PFSK-1 (cell line): ENCODE measurements around the gene AP5Z1.

ENCODE experiments used
- FOXP2 ChIP-seq: optimal IDR thresholded peaks from 2 replicates; pipeline ENCODE3; 2011; ENCODE audit warnings: borderline replicate concordance, control low read depth, inconsistent platforms; ENCODE audit not compliant: insufficient read depth; ENCODE audit errors: extremely low read length, extremely low read depth
- POLR2AphosphoS5 ChIP-seq: IDR thresholded peaks from 2 replicates; pipeline ENCODE4 v1.6.1; 2012; ENCODE audit warnings: low read depth, mild to moderate bottlenecking, control low read depth, low read length, moderate library complexity
- SIN3A ChIP-seq: IDR thresholded peaks from 2 replicates; pipeline ENCODE4 v1.6.1; 2012; ENCODE audit warnings: mild to moderate bottlenecking, low read length, moderate library complexity, borderline replicate concordance; ENCODE audit not compliant: insufficient read depth
- TAF1 ChIP-seq: IDR thresholded peaks from 2 replicates; pipeline ENCODE4 v1.6.1; 2012; ENCODE audit warnings: low read length, control low read depth, borderline replicate concordance; ENCODE audit not compliant: insufficient read depth
- TF ChIP-seq, protein P1 (sequence below), 2 experiments: IDR thresholded peaks; 2 replicates each; pipeline versions ENCODE4 v1.6.1 to v1.8.0; 2011 to 2012; ENCODE audit warnings: low read depth in 2 of 2, low read length in 2 of 2, control low read depth in 1 of 2, inconsistent platforms in 1 of 2, mild to moderate bottlenecking in 1 of 2, moderate library complexity in 1 of 2; ENCODE audit not compliant: insufficient read depth in 1 of 2

The AP5Z1 gene

DNA sequence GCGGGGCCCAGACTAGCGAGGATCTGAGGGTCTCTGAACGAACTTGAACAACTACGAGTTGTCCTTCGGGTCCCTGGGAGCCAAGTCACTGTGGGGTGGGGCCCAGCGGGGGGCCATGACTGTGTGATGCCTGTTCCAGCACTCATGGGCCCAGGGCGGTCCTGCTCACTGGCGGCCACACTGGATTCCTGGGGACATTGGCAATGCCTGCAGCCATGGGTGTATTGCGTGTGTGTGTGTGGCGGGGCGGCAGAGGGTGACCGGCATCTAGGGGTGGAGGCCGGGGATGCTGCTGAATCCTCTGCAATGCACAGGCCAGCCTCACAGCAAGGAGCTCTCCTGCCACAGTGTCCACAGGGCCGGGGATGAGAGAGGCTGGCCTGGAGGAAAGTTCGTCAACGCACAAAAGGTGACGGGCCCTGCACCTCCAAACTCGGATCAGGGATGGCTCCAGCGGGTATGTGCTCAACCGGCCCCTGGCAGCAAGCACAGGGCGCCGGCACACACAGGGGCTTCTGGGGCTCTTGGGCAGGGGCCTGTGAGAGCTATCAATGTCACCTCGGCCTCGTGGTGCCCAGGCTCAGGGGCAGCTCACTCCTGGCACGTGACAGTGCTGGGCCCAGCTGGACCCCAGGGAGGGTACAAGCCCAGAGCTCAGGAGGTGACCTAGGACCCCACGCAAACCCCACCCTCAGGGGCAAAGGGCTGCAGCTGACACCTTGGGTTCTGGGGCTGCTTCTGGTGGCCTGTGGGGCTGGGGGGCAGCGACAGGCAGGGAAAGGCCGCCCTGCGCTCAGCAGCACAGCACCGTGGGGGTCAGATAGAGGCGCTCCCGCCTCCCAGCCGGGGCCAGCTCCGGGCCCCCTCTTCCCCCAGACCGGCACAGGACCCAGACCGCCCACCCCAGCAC is 58.5 kb downstream of the AP5Z1 start:
- no peak for TF ChIP-seq SIN3A
- TF ChIP-seq POLR2AphosphoS5: no peak
- TF ChIP-seq, protein P1, sequence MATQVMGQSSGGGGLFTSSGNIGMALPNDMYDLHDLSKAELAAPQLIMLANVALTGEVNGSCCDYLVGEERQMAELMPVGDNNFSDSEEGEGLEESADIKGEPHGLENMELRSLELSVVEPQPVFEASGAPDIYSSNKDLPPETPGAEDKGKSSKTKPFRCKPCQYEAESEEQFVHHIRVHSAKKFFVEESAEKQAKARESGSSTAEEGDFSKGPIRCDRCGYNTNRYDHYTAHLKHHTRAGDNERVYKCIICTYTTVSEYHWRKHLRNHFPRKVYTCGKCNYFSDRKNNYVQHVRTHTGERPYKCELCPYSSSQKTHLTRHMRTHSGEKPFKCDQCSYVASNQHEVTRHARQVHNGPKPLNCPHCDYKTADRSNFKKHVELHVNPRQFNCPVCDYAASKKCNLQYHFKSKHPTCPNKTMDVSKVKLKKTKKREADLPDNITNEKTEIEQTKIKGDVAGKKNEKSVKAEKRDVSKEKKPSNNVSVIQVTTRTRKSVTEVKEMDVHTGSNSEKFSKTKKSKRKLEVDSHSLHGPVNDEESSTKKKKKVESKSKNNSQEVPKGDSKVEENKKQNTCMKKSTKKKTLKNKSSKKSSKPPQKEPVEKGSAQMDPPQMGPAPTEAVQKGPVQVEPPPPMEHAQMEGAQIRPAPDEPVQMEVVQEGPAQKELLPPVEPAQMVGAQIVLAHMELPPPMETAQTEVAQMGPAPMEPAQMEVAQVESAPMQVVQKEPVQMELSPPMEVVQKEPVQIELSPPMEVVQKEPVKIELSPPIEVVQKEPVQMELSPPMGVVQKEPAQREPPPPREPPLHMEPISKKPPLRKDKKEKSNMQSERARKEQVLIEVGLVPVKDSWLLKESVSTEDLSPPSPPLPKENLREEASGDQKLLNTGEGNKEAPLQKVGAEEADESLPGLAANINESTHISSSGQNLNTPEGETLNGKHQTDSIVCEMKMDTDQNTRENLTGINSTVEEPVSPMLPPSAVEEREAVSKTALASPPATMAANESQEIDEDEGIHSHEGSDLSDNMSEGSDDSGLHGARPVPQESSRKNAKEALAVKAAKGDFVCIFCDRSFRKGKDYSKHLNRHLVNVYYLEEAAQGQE (IDR thresholded peaks at IDR 0.05; ENCODE audit: insufficient read depth in 1 of 2, low read depth in 2 of 2, low read length in 2 of 2): no peak
- TF ChIP-seq TAF1: no peak
- no peak for TF ChIP-seq FOXP2

DNA sequence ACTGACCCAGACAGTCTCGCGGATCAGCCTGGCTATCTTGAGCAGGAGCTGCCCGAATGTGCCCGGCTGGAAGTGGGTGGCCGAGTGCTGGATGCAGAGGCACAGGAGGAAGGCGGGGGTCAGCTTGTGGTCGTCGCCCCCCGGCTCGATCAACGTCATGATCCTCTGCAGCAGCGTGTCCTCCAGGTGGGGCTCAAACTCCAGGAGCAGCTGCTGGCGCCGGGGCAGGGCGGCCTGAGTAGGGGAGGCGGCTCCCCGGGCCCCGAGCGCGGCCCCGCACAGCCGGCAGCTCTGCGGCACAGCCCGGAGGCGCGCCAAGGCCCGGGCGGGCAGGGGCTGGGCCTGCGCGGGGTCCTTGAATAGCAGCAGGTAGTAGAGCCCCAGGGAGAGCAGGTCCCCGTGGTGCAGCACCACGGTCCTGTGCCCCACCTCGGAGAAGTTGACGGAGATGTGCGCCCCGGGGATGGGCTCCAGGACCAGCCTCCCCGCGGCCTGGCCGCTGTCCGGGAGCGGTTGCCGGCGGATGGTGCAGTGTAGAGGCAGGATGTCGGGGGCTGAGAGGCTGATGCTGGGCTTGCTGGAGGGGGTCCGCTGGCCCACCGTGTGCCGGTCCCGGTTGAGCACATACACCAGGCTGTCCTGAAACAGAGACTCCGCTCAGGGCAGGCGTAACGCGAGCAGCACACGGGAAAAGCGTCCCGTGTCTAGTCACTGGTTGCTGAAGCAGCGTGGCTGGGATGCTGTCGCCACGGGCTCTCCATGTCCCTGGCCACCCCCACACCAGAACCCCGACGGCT is 59.4 kb downstream of the AP5Z1 start:
- TF ChIP-seq POLR2AphosphoS5: no peak
- TF ChIP-seq, protein P1 (IDR thresholded peaks at IDR 0.05; ENCODE audit: insufficient read depth in 1 of 2, low read depth in 2 of 2, low read length in 2 of 2): no peak
- no peak for TF ChIP-seq TAF1
- no peak for TF ChIP-seq SIN3A
- TF ChIP-seq FOXP2: no peak

GRCh38 chr7:4835398-4836205 is 60.2 kb downstream of the AP5Z1 start:
- no peak for TF ChIP-seq SIN3A
- no peak for TF ChIP-seq FOXP2
- TF ChIP-seq, protein P1 (IDR thresholded peaks at IDR 0.05; ENCODE audit: insufficient read depth in 1 of 2, low read depth in 2 of 2, low read length in 2 of 2): no peak
- no peak for TF ChIP-seq POLR2AphosphoS5
- TF ChIP-seq TAF1: no peak

DNA sequence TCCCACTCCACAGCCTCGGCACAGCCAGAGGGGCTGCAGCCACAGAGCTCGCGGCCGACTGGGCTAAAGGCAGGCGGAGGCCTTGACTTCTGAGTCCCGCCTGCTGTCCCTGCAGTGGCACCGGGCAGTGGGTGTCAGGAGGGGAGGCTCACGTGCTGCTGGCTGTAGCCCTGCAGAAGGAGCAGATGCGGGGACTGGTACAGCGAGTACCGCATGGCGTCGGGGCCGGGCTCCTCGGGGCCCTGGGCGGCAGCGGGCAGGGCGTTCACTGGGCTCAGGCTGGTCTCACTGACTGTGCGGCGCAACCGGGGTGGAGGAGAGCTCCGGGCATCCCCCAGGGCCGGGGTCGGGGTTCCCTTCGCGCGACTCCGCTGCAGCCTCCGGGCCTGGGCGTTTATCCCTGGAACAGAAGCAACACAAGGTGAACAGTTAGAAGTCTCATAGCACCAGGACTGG is 60.8 kb downstream of the AP5Z1 start:
- no peak for TF ChIP-seq SIN3A
- no peak for TF ChIP-seq POLR2AphosphoS5
- TF ChIP-seq, protein P1 (IDR thresholded peaks at IDR 0.05; ENCODE audit: insufficient read depth in 1 of 2, low read depth in 2 of 2, low read length in 2 of 2): no peak
- no peak for TF ChIP-seq FOXP2
- TF ChIP-seq TAF1: no peak
